PC-3 (cell line): ENCODE results near the gene NOXA1. TPM values are rescaled to one million over a fixed set of nuclear protein-coding genes. Genes with fewer than 3 reads are reported as not detected.

ENCODE experiments used
- ATAC-seq: fragments of 200-7000 bp; cut with Tn5 transposase; 2 replicates; pipeline ENCODE4 v1.9.1; 2020; ENCODE audit warnings: mild to moderate bottlenecking, moderate library complexity
- BruUV-seq: library from RNA; stranded (reverse); fragments of 400-500 nt; replicated peaks from 2 replicates; lab custom pipeline; 2021; lab: Mats Ljungman, UMichigan
- CTCF ChIA-PET: fragments of 300-600 bp; sonication (Branson Sonifier 250); formaldehyde crosslinking; loops from one replicate; lab custom pipeline; 2022; ENCODE audit warnings: antibody characterized with exemption; lab: Charles Lee
- POLR2A ChIA-PET: fragments of 300-600 bp; sonication (Branson Sonifier 250); formaldehyde crosslinking; loops from one replicate; lab custom pipeline; 2022; ENCODE audit warnings: antibody characterized with exemption; ENCODE audit not compliant: unreplicated experiment; lab: Charles Lee
- DNase-seq: peaks from one replicate; pipeline ENCODE4 v3.0.0-alpha.2; 2015
- H2AFZ ChIP-seq: fragments of 300-600 bp; sonication (generic); 2 replicates; pipeline ENCODE4 v1.6.0; 2016; ENCODE audit warnings: antibody characterized with exemption, low read length
- H3F3A ChIP-seq: fragments of 300-600 bp; sonication (generic); one replicate; pipeline ENCODE4 v1.6.0; 2017; ENCODE audit warnings: antibody characterized with exemption, low read length, control low read depth, mild to moderate bottlenecking; ENCODE audit not compliant: unreplicated experiment
- H3K27ac ChIP-seq: fragments of 300-600 bp; sonication (generic); 2 replicates; pipeline ENCODE4 v1.5.1; 2016; ENCODE audit warnings: mild to moderate bottlenecking, low read length
- H3K27me3 ChIP-seq: fragments of 300-600 bp; sonication (generic); 2 replicates; pipeline ENCODE4 v1.6.1; 2016; ENCODE audit warnings: low read length, mixed read lengths
- H3K36me3 ChIP-seq: fragments of 300-600 bp; sonication (generic); 2 replicates; pipeline ENCODE4 v1.6.1; 2016; ENCODE audit warnings: low read depth, mixed run types, low read length, mixed read lengths
- H3K4me1 ChIP-seq: fragments of 300-600 bp; sonication (generic); 2 replicates; pipeline ENCODE4 v1.5.1; 2016; ENCODE audit warnings: low read length; ENCODE audit not compliant: insufficient read depth
- H3K4me2 ChIP-seq: fragments of 300-600 bp; sonication (generic); 2 replicates; pipeline ENCODE4 v1.6.0; 2016; ENCODE audit warnings: low read length
- H3K4me3 ChIP-seq: fragments of 300-600 bp; sonication (generic); 2 replicates; pipeline ENCODE4 v1.5.1; 2016; ENCODE audit warnings: mild to moderate bottlenecking, low read length, mixed read lengths
- H3K79me2 ChIP-seq: fragments of 300-600 bp; sonication (generic); 2 replicates; pipeline ENCODE4 v1.6.1; 2017; ENCODE audit warnings: low read length, mixed read lengths
- H3K9ac ChIP-seq: fragments of 300-600 bp; sonication (generic); 2 replicates; pipeline ENCODE4 v1.6.0; 2016; ENCODE audit warnings: mild to moderate bottlenecking, low read length
- H3K9me2 ChIP-seq: fragments of 300-600 bp; sonication (generic); replicated peaks from 2 replicates; pipeline ENCODE4 v1.6.1; 2016; ENCODE audit warnings: mixed run types, low read length, mixed read lengths
- H3K9me3 ChIP-seq: fragments of 300-600 bp; sonication (generic); 2 replicates; pipeline ENCODE4 v1.6.1; 2016; ENCODE audit warnings: low read length, mixed read lengths
- H4K20me1 ChIP-seq: fragments of 300-600 bp; sonication (generic); 2 replicates; pipeline ENCODE4 v1.6.1; 2016; ENCODE audit warnings: low read length, mixed read lengths
- CTCF ChIP-seq: fragments of 300-600 bp; sonication (generic); conservative IDR thresholded peaks from 2 replicates; pipeline ENCODE4 v1.5.1; 2017; ENCODE audit warnings: antibody characterized with exemption, low read depth, mild to moderate bottlenecking, low read length
- EZH2 ChIP-seq: fragments of 300-600 bp; sonication (generic); IDR thresholded peaks from one replicate; pipeline ENCODE4 v1.6.1; 2017; ENCODE audit warnings: antibody characterized with exemption, mild to moderate bottlenecking, low read length; ENCODE audit not compliant: unreplicated experiment
- EZH2phosphoT487 ChIP-seq: fragments of 300-600 bp; sonication (generic); IDR thresholded peaks from 2 replicates; pipeline ENCODE4 v1.6.1; 2018; ENCODE audit warnings: mild to moderate bottlenecking, antibody characterized with exemption, low read length, borderline replicate concordance
- intact Hi-C: fragments of 100-400 bp; cut with micrococcal nuclease; formaldehyde crosslinking; loops from 2 replicates; pipeline ENCODE4 v1.9.0; 2023
- total RNA-seq: library from RNA; depleted of rRNA; stranded (reverse); fragments of >200 nt; gene quantifications from 2 replicates; pipeline ENCODE4 v1.2.3, GENCODE V29; 2014

Gene NOXA1
- total RNA-seq, 1 experiment from 2014 or later: 0.51 TPM

GRCh38 chr9:137426018-137426681 is 3.0 kb downstream of the NOXA1 start:
- no peaks in the 10 kb centered on the region for H3K27me3 ChIP-seq
- ATAC-seq: no peak
- H3K4me1 ChIP-seq: 0 out of 2 replicates have a peak, but pooled peaks cover 11% of the 10 kb centered on the region
- CTCF ChIA-PET: no interaction called here
- no peak overlapping the region for H3K27ac ChIP-seq
- H2AFZ ChIP-seq: no peak overlapping the region
- no peak overlapping the region for H3K9ac ChIP-seq
- DNase-seq: no peak
- BruUV-seq: no TSS peak
- H3F3A ChIP-seq: no peaks in the 10 kb centered on the region
- POLR2A ChIA-PET: no interaction called here
- H3K9me2 ChIP-seq: no peaks in the 10 kb centered on the region
- intact Hi-C loops: no loop called here
- H3K4me2 ChIP-seq: no peak overlapping the region
- no peaks in the 10 kb centered on the region for H4K20me1 ChIP-seq
- H3K79me2 ChIP-seq: peaks cover 15% of the 10 kb centered on the region
- H3K36me3 ChIP-seq: no peaks in the 10 kb centered on the region
- H3K4me3 ChIP-seq: no peak overlapping the region
- no peak for TF ChIP-seq CTCF
- TF ChIP-seq EZH2phosphoT487: no peak
- no peak for TF ChIP-seq EZH2
- H3K9me3 ChIP-seq: no peaks in the 10 kb centered on the region

GRCh38 chr9:137427454-137428310 is 4.5 kb downstream of the NOXA1 start:
- Histone ChIP-seq H3K4me1 (0 out of 2 replicates have a peak, but pooled peaks cover 2% of the 10 kb centered on the region), H3K4me3 (no peak overlapping the region), H3K4me2 (no peak overlapping the region), H3K27ac (no peak overlapping the region), H3K9me2 (no peaks in the 10 kb centered on the region), H4K20me1 (no peaks in the 10 kb centered on the region), H3K79me2 (no peaks in the 10 kb centered on the region), H3K9ac (no peak overlapping the region), H3K36me3 (no peaks in the 10 kb centered on the region), H3F3A (no peaks in the 10 kb centered on the region), H2AFZ (no peak overlapping the region), H3K9me3 (no peaks in the 10 kb centered on the region), H3K27me3 (no peaks in the 10 kb centered on the region)
- no peak for TF ChIP-seq CTCF
- TF ChIP-seq EZH2phosphoT487: no peak
- TF ChIP-seq EZH2: no peak
- POLR2A ChIA-PET: no interaction called here
- DNase-seq (no peak), ATAC-seq (no peak)
- intact Hi-C loops: no loop called here
- no TSS peak for BruUV-seq
- CTCF ChIA-PET: no interaction called here

- ChIA-PET CTCF (no interaction called here), POLR2A (no interaction called here)
- Histone ChIP-seq H3K36me3 (no peaks in the 10 kb centered on the region), H3K27me3 (no peaks in the 10 kb centered on the region), H3K4me2 (no peak overlapping the region), H3K9me2 (no peaks in the 10 kb centered on the region), H3K27ac (no peak overlapping the region), H3K4me3 (no peak overlapping the region), H3K4me1 (0 out of 2 replicates have a peak, but pooled peaks cover 2% of the 10 kb centered on the region), H3F3A (no peaks in the 10 kb centered on the region), H3K79me2 (no peaks in the 10 kb centered on the region), H3K9ac (no peak overlapping the region), H3K9me3 (no peaks in the 10 kb centered on the region), H2AFZ (no peak overlapping the region), H4K20me1 (no peaks in the 10 kb centered on the region)
- no TSS peak for BruUV-seq
- DNase-seq (no peak), ATAC-seq (no peak)
- no peak for TF ChIP-seq CTCF
- no peak for TF ChIP-seq EZH2phosphoT487
- intact Hi-C loops: no loop called here
These were observed 5.1 kb downstream of the NOXA1 start for GRCh38 chr9:137428311-137428630.
